ENCODE measurements around the gene NPAS3. TPM values are rescaled to one million over a fixed set of nuclear protein-coding genes. Genes with fewer than 3 reads are reported as not detected.

The NPAS3 gene
- total and polyA plus RNA-seq, 10 donors, result 0.13 to 9.5 (median 2.9) TPM

DNA sequence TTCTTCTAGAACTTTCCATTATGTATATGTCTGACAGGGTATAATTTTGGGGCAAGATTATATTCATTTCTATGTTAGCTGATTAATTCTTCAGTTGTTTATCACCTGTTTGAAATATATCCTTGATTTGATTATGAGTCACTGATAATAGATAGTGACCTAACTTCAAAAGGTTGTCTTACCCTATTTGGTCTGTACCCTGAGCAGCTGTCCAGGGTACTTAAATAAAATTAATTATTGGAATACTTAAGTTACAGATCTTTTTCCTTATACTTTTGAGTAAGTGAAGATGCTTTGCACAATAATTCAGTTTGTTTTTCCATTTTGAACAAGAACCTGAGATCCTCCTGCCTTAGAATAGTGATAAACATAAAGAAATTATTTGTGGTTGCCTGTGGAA is 13.2 kb upstream of the NPAS3 start:
- Histone ChIP-seq H3K4me1 (no peaks in the 10 kb centered on the region), H3K9me3 (no peaks in the 10 kb centered on the region), H3K27ac (no peak overlapping the region), H3K27me3 (replicated peaks in 1 of 7) (peaks cover 0 to 12% (median 0%) of the 10 kb centered on the region in 7 donors), H3K36me3 (no peaks in the 10 kb centered on the region), H3K4me3 (no peak overlapping the region)
- no peak for TF ChIP-seq POLR2AphosphoS5 (IDR thresholded peaks at IDR 0.05)
- TF ChIP-seq POLR2A (IDR thresholded peaks at IDR 0.05), result no peak
- TF ChIP-seq, protein P1, sequence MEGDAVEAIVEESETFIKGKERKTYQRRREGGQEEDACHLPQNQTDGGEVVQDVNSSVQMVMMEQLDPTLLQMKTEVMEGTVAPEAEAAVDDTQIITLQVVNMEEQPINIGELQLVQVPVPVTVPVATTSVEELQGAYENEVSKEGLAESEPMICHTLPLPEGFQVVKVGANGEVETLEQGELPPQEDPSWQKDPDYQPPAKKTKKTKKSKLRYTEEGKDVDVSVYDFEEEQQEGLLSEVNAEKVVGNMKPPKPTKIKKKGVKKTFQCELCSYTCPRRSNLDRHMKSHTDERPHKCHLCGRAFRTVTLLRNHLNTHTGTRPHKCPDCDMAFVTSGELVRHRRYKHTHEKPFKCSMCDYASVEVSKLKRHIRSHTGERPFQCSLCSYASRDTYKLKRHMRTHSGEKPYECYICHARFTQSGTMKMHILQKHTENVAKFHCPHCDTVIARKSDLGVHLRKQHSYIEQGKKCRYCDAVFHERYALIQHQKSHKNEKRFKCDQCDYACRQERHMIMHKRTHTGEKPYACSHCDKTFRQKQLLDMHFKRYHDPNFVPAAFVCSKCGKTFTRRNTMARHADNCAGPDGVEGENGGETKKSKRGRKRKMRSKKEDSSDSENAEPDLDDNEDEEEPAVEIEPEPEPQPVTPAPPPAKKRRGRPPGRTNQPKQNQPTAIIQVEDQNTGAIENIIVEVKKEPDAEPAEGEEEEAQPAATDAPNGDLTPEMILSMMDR (IDR thresholded peaks at IDR 0.05 in 8 of 11, conservative IDR thresholded peaks at IDR 0.05 in 3 of 11), result no peak
- DNase-seq, result no peak
- intact Hi-C loops (cut with DNase I; ENCODE audit: low total_unique reads), result no loop called here

DNA sequence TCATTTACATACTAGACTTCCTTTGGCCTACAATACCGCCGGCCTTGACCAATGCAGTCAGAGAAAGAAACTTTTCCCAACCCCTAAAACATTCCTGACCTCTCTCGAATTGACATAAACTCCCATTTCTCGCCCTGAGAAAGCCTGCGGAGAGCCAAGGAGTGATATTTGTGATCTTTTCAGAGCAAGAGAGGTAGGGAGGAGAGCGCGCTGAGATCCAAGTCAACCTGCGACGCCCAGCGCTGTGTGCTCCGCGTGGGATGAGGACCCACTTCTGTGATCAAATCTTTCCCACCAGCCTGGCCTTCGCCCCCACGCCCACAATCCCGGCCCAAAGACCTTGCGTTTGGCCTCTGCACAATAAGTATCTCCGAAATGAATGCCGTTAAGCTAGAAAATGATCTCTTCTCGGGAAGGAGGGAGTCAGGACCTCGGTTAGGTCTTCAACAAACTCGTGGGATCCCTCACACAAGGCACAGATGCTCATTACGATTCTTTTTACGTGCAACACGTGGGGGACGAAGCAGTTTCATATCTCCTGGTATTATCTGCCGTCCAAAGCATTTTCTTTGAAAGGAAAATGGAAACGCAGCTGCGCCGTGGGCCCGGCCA is 6.3 kb upstream of the NPAS3 start:
- intact Hi-C loops (cut with DNase I; ENCODE audit: low total_unique reads), result no loop called here
- peaks cover 3 to 29% (median 17%) of the 10 kb centered on the region in 6 donors for H3K4me1 ChIP-seq
- no peaks in the 10 kb centered on the region for H3K9me3 ChIP-seq
- H3K4me3 ChIP-seq, result peak overlapping the region in 6 of 8 donors; percentile 36 to 69 (median 42)
- no peaks in the 10 kb centered on the region for H3K36me3 ChIP-seq
- H3K27me3 ChIP-seq (replicated peaks in 1 of 7), result peaks cover 3 to 74% (median 25%) of the 10 kb centered on the region in 7 donors
- 42 to 53% (median 49%) methylated on average over 27 to 30 of the region's 30 CpGs for WGBS, 5 donors
- DNase-seq, result no peak
- TF ChIP-seq POLR2AphosphoS5 (IDR thresholded peaks at IDR 0.05) (no peak), POLR2A (IDR thresholded peaks at IDR 0.05) (no peak)
- TF ChIP-seq, protein P1 (IDR thresholded peaks at IDR 0.05 in 8 of 11, conservative IDR thresholded peaks at IDR 0.05 in 3 of 11), result no peak
- no peak overlapping the region for H3K27ac ChIP-seq

DNA sequence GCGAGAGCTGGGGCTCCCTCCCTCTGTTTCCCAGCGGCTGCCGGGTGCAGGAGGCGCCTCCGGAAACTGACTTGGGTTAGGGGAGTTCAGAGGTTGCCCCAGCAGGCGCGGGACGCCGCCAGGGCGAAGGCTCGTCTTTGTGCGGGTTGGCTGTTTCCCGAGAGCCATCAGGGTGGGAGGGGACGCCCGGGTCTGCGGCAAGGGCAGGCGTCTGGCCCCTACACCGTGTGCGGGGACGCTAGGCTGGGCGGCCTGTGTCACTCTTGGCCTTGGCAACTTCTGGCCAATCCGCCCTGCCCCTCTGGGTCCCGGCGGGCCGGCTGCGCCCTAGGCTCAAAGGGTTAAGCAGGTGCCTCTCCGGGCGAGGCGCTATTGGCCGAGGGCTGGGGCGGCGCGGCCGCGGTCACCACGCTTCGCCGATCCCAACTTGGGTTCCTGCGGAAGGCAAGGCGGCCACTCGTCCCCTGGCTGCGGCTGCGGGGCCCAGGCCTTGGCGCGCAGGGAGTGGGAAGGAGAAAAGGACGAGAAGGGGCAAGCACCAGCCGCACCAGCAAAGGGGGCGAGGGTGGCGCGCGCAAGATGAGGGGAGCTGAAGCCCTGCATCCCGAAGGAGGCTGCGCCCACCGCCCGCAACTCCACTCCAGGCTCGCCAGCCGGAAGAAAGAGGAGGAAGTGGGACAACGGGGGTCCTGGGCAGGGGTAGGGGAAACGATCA is 5.6 kb upstream of the NPAS3 start:
- 2 to 5% (median 3%) methylated on average over 14 to 59 of the region's 59 CpGs for WGBS, 5 donors
- H3K27me3 ChIP-seq (replicated peaks in 1 of 7), result peaks cover 3 to 80% (median 28%) of the 10 kb centered on the region in 7 donors
- no peaks in the 10 kb centered on the region for H3K36me3 ChIP-seq
- intact Hi-C loops (cut with DNase I; ENCODE audit: low total_unique reads), result no loop called here
- no peaks in the 10 kb centered on the region for H3K9me3 ChIP-seq
- H3K4me3 ChIP-seq, result peak overlapping the region; percentile 13 to 69 (median 38)
- H3K27ac ChIP-seq, result no peak overlapping the region
- TF ChIP-seq POLR2A (IDR thresholded peaks at IDR 0.05) (no peak), POLR2AphosphoS5 (IDR thresholded peaks at IDR 0.05) (peak in 2 of 3 donors; percentile 24 to 36)
- DNase-seq, result peak; percentile 71
- peaks cover 3 to 35% (median 22%) of the 10 kb centered on the region in 6 donors for H3K4me1 ChIP-seq

DNA sequence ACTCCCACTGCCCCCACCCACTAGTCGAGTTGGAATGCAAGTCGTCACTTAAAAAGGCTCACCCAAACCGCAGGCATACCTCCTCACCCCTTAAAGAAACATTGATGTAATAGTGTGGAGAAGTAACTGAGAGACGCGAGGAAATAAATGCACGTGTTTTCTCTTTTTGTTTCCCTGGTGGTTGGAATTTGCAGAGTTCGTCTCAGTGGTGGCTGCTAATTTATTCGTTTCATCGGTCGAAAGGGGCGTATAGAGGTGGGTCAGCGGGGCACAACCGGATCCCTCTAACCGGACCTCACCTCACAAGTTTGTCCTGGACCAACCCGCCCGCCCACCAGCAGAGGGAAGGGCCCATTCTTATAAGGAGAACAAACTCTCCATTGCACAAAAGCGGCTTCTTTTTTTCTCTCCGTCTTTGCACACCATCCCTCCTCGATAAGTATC is 5.0 kb upstream of the NPAS3 start:
- DNase-seq, result no peak
- Histone ChIP-seq H3K27ac (peak overlapping the region in 1 of 8 donors; percentile 28), H3K27me3 (replicated peaks in 1 of 7) (peaks cover 3 to 83% (median 30%) of the 10 kb centered on the region in 7 donors), H3K4me3 (peak overlapping the region; percentile 21 to 69 (median 38)), H3K36me3 (no peaks in the 10 kb centered on the region), H3K9me3 (no peaks in the 10 kb centered on the region), H3K4me1 (peaks cover 3 to 40% (median 23%) of the 10 kb centered on the region in 6 donors)
- TF ChIP-seq POLR2AphosphoS5 (IDR thresholded peaks at IDR 0.05), result no peak
- TF ChIP-seq, protein P1 (IDR thresholded peaks at IDR 0.05 in 8 of 11, conservative IDR thresholded peaks at IDR 0.05 in 3 of 11), result peak in 1 of 11 experiments; percentile 1
- WGBS, 5 donors, result 0 to 3% (median 3%) methylated on average over 19 of the region's 19 CpGs
- intact Hi-C loops (cut with DNase I; ENCODE audit: low total_unique reads), result no loop called here
